ENCODE measurements around the gene GPR37. TPM values are rescaled to one million over a fixed set of nuclear protein-coding genes. Genes with fewer than 3 reads are reported as not detected.

Gene GPR37
- total RNA-seq, 1 experiment from 2014 or later = 1.6 TPM

DNA sequence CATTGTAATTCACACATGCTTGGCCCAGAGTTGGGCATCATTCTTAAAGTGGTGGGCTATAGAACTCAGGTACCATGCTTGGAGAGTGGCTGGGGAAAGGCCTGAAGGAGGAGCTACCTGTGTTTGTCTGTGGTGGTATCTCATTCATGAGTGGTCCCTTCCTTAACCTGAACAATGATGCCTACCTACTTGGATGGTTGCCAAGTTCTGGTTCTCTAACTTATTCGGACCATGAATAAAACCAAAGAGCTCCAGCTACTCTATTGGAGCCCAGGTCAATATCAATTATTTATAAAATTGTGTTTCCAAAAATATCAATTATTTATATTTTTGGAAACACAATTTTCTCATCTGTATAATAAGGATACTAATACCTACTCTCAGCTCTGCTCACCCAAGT lies 2.9 kb upstream of the GPR37 start:
- WGBS (ENCODE audit: extremely low coverage, insufficient read length, low lambda C conversion rate) = no CpG with 5 or more reads among the region's 1 CpG

More for the DNA sequence above, 2.9 kb upstream of the GPR37 start:
- DNase-seq = no peak
- H4K20me1 ChIP-seq (ENCODE audit: control insufficient read depth, insufficient read depth, insufficient read length) = no peaks in the 10 kb centered on the region
- TF ChIP-seq, protein P1, sequence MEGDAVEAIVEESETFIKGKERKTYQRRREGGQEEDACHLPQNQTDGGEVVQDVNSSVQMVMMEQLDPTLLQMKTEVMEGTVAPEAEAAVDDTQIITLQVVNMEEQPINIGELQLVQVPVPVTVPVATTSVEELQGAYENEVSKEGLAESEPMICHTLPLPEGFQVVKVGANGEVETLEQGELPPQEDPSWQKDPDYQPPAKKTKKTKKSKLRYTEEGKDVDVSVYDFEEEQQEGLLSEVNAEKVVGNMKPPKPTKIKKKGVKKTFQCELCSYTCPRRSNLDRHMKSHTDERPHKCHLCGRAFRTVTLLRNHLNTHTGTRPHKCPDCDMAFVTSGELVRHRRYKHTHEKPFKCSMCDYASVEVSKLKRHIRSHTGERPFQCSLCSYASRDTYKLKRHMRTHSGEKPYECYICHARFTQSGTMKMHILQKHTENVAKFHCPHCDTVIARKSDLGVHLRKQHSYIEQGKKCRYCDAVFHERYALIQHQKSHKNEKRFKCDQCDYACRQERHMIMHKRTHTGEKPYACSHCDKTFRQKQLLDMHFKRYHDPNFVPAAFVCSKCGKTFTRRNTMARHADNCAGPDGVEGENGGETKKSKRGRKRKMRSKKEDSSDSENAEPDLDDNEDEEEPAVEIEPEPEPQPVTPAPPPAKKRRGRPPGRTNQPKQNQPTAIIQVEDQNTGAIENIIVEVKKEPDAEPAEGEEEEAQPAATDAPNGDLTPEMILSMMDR (conservative IDR thresholded peaks at IDR 0.05) = no peak
- no peak overlapping the region for H3T11ph ChIP-seq (ENCODE audit: low read length)
- H2BK120ac ChIP-seq (ENCODE audit: low read depth, low read length, poor library complexity, severe bottlenecking) = no peak overlapping the region
- no peak overlapping the region for H2BK20ac ChIP-seq (ENCODE audit: low read depth, low read length, poor library complexity, severe bottlenecking)
- H3K9ac ChIP-seq (ENCODE audit: extremely low read depth, insufficient read length, low read length) = no peak overlapping the region
- no peak overlapping the region for H4K91ac ChIP-seq (ENCODE audit: insufficient read length, low read depth, low read length)
- H3K4me1 ChIP-seq (ENCODE audit: insufficient read depth, low read length) = no peaks in the 10 kb centered on the region
- H3K4me2 ChIP-seq (ENCODE audit: insufficient read depth, insufficient read length, low read length) = no peak overlapping the region
- H3K4ac ChIP-seq (ENCODE audit: low read depth, low read length) = no peak overlapping the region
- H3K27me3 Mint-ChIP-seq (ENCODE audit: low read depth) = peaks cover 19% of the 10 kb centered on the region
- no peak overlapping the region for H3K14ac ChIP-seq (ENCODE audit: insufficient read depth, low read length)
- H3K79me2 ChIP-seq (ENCODE audit: insufficient read depth, low read length) = no peaks in the 10 kb centered on the region
- H3K4me3 Mint-ChIP-seq = no peak overlapping the region
- no peak overlapping the region for H3K27ac Mint-ChIP-seq
- no peak overlapping the region for H4K8ac ChIP-seq (replicated peaks; ENCODE audit: insufficient read length, low read depth, low read length)
- peaks cover 15 to 18% of the 10 kb centered on the region in 2 experiments for H3K4me1 Mint-ChIP-seq
- no peak overlapping the region for H2BK12ac ChIP-seq (ENCODE audit: insufficient read length, low read depth, low read length)
- no peaks in the 10 kb centered on the region for H3K9me3 ChIP-seq (ENCODE audit: control insufficient read depth, low read depth, low read length)
- peaks cover 5% of the 10 kb centered on the region; the same call in 1 of the 2 replicates for H3K27me3 ChIP-seq (ENCODE audit: insufficient read depth, low read length)
- H3K18ac ChIP-seq (ENCODE audit: insufficient read length, low read depth, low read length) = no peak overlapping the region
- no peak overlapping the region for H3K27ac ChIP-seq (ENCODE audit: insufficient read length, low read depth, low read length)
- H2AFZ ChIP-seq (ENCODE audit: low read length) = no peak overlapping the region
- no peaks in the 10 kb centered on the region for H3K79me1 ChIP-seq (ENCODE audit: insufficient read depth, low read depth, low read length, poor library complexity, severe bottlenecking)
- H2AK5ac ChIP-seq (ENCODE audit: insufficient read length, low read length) = no peak overlapping the region
- H2BK15ac ChIP-seq (ENCODE audit: low read depth, low read length) = no peak overlapping the region
- H3K36me3 Mint-ChIP-seq (ENCODE audit: insufficient read depth in 1 of 3, low read depth in 3 of 3) = peaks cover 0 to 3% (median 0%) of the 10 kb centered on the region in 3 experiments; a peak in 1 of 7 replicates
- H4K5ac ChIP-seq (ENCODE audit: insufficient read length, low read depth, low read length) = no peak overlapping the region
- H2BK5ac ChIP-seq (ENCODE audit: insufficient read length, low read length) = no peak overlapping the region
- H3K56ac ChIP-seq (ENCODE audit: insufficient read length, low read depth, low read length) = no peak overlapping the region
- H3K9me3 Mint-ChIP-seq = peaks cover 0 to 3% of the 10 kb centered on the region in 2 experiments; a peak in 2 of 5 replicates
- H3K23me2 ChIP-seq (ENCODE audit: insufficient read length, low read depth, low read length, poor library complexity, severe bottlenecking) = peaks cover 23% of the 10 kb centered on the region
- H3K23ac ChIP-seq (ENCODE audit: insufficient read length, low read depth, low read length) = no peak overlapping the region

Measured in H9 (cell line).